HG03066 (cell line): ENCODE data around the gene CARD16.
"Not testable (repeated sequence)": the region's sequence is repeated elsewhere in the genome, so short reads cannot be mapped to it uniquely, and the experiment has no call there.

Experiments
- ATAC-seq: cut with Tn5 transposase; IDR thresholded peaks from one replicate; pipeline ENCODE4 v1.9.1; 2021; ENCODE audit warnings: low read depth; ENCODE audit not compliant: unreplicated experiment

The CARD16 gene

DNA sequence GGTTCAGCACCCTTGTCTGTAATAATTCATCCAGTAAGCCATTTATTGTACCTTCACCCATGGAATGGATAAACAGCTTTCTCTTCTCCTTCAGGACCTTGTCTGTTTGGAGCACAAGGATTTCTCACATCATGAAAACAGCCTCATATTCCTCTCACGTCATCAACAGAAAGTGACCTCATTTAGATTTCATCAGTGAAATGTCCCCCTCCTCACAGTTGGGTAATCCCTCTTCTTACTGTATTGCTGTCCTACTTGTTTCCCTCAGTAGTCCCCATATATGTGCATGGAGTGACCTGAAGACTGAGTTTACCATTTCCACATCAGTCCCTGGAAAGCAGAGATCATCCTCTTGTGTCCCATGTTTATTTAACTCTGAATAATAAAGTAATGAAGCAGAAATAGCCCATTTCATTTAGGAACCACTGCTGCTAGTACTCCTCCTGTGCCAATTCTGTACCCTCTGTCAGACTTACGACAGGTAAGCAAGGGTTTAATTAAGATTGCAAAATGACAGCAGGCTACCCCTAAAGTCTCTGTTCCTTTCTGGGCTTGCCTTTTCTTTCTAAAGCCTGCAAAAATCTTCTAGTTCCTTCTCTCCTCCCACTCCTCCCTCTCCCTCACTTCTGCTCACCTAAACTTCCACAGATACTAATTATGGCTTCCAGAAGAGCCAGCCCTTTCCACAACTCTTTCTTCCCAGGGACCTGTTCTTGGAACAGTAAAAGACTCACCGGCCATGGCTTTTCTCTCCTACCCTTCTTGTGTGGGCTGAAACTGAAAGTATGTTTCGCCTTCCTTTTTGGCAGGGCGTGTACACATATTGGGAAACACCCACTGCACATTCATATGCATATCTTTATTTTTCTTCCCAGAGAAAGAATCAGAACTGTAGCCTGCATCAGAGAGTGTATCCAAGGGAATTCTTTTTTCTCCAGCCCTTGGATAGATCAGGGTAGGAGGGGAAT, at the start of gene CARD16:
CARD16 (minus strand) TSS at position 779 of the 968 bp plus-strand sequence; CDS start at position 741, 38 bp downstream.
- ATAC-seq, result peak; percentile 100

DNA sequence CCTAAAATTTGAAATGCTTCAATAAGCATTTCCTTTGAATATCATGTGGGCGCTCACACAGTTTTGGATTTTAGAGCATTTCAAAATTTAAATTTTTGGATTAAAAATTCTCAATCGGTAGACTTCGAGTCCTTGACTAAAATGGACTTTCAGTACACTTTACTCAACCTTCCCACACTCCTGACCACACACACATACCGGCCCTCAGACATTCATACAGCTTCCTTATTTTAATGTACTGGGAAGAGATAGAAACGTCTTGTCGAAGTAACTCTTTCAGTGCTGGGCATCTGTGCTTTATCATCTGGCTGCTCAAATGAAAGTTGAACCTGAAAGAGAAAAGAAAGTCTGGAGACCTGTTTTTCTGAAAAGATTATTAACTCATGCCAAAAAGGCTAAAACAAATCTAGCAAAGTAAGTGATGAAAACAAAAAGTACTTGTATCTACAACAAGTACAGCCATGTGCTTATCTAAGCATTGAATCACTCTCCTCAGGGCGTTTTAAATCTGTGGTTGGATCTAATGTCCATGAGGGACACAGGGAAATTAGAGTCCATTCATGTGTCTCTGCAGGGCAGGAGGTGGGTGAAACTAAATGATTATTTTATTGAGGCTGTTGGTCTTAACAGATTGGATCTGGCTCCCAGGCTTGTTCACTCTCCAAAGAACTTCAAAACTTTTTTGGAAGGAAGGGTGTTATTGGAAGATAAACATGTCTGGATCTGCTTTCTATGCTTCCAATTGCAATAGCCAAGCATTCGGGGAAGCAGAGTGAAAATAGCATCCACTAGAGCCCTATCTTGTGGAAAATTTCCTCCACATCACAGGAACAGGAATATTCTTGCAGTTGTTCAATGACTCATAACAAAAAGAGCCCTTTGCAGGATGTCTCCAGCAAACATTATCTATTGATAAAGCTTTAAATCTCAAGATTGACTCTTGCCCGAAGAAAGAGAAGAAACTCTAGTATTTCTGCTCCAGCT, 47.4 kb upstream of the CARD16 start:
- no peak for ATAC-seq

DNA sequence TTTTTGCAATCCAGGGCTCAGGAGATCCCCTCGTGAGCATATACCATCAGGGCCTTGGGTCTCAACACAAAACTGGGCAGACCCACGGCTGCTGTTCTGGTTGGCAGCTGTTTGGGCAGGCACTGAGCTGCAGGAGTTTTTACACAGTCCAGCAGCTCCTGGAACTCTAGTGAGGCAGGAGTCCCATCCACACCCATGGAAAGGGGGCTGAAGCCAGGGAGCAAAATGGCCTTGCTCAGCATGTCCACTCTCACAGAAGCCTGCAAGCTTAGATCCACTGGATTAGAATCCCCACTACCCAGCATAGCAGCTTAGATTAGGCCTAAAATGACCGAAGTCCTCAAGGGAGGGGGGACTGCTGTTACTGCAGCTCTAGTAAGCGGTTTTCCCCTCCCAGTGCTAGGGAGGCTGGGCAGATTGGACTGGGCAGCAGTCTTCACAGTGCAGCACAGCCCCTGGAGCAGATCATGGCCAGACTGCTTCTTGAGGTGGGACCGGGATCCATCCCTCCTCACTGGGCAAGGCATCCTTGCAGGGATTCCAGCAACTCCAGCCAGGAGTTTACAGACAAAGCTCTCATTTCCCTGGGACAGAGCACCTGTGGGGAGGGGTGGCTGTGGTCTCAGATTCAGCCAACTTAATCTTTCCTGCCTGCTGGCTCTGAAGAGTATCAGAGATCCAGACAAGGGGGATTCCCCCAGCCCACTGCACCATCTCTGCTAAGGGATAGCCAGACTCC, 36.4 kb upstream of the CARD16 start:
- ATAC-seq, result no peak

GRCh38 chr11:105080171-105080906, 35.2 kb upstream of the CARD16 start:
- ATAC-seq, result not testable (repeated sequence)

- ATAC-seq, result no peak
Observed at GRCh38 chr11:105078283-105078682, 33.1 kb upstream of the CARD16 start.

DNA sequence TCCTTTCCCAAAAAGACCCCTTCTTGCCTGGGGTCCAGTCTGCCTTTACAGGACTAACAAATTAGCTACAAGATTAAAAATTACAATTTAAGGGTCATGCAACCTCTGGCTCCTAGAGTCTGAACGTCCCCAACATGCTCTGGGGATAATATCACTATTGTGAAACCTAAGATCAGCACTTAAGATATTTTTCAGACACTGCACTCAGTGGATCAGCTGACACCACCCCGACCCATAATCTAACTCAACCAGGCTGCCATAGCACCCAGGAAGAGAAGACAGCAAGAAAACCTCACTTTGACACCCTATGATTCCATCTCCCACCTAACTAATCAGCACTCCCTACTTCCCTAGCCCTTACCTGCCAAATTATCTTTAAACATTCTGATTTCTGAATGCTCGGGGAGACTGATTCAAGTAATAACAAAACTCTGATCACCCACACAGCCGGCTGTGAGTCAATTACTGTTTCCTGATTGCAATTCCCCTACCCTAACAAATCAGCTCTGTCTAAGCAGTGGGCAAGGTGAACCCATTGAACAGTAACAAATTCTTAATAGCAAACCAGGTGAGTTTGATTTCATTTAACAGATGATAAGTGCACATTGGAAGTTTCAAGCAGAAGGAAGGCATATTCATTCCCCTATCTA, 32.1 kb upstream of the CARD16 start:
- not testable (repeated sequence) for ATAC-seq

- no peak for ATAC-seq
Observed at GRCh38 chr11:105074166-105074530, 29.0 kb upstream of the CARD16 start.

DNA sequence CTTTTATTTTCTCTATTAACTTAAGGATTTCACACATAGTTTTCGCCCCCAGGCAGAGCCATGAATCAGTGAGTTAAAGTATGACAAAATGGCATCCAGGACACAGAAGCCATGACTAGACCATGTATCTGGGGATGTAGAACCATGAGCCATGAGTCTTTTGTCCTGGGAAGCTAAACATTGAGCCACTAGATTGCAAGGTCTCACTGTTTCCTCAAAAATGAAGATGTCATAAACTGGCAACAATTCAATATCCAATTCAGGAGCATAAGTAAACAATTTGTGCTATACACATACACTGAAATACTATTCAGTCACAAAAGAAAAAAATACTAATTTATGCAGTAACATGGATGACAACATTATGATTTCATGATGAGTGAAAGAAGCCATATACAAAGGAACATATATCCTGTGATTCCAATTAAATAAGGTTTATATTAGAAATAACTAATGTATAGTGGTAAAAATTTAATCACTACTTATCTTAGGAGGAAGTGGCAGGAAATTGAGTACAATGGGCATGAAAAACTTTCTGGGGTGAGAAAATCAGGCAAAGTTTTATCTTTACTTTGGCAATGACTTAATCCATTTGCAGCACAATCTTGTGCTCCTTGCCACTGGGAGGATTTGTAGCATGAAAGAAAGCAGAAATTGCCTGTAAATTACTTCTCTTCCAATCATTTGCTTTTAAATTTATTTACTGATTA, 28.5 kb upstream of the CARD16 start:
- no peak for ATAC-seq

DNA sequence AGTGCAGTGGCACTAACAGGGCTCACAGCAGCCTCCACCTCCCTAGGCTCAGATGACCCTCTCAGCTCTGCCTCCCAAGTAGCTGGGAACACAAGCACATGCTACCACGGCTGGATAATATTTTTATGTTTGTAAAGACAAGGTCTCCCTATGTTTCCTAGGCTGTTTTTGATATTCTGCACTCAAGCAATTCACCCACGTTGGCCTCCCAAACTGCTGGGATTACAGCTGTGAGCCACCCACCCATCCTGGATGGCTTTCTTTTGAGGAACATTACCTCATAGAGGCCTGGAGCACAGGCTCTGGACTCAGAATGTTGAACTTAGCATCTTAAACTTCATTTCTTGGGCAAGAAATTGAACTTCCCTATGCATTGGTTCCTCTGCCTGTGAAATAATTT, 26.9 kb upstream of the CARD16 start:
- not testable (repeated sequence) for ATAC-seq

DNA sequence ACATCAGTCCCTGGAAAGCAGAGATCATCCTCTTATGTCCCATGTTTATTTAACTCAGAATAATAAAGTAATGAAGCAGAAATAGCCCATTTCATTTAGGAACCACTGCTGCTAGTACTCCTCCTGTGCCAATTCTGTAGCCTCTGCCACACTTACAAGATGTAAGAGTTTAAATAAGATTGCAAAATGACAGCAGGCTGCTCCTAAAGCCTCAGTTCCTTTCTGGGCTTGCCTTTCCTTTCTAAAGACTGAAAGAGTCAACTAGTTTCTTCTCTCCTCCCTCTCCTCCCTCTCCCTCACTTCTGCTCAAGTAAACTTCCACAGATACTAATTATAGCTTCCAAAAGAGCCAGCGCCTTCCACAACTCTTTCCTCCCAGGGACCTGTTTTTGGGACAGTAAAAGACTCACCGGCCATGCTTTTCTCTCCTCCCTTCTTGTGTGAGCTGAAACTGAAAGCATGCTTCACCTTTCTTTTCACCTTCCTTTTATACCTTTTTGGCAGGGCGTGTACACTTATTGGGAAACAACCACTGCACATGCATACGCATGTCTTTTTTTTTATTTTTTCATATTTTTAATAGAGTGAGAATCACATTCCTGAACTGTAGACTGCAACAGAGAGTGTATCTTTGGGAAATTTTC, 26.1 kb upstream of the CARD16 start:
- ATAC-seq, result no peak

GRCh38 chr11:105070306-105070705, 25.2 kb upstream of the CARD16 start:
- ATAC-seq, result no peak

GRCh38 chr11:105069749-105070148, 24.6 kb upstream of the CARD16 start:
- not testable (repeated sequence) for ATAC-seq

DNA sequence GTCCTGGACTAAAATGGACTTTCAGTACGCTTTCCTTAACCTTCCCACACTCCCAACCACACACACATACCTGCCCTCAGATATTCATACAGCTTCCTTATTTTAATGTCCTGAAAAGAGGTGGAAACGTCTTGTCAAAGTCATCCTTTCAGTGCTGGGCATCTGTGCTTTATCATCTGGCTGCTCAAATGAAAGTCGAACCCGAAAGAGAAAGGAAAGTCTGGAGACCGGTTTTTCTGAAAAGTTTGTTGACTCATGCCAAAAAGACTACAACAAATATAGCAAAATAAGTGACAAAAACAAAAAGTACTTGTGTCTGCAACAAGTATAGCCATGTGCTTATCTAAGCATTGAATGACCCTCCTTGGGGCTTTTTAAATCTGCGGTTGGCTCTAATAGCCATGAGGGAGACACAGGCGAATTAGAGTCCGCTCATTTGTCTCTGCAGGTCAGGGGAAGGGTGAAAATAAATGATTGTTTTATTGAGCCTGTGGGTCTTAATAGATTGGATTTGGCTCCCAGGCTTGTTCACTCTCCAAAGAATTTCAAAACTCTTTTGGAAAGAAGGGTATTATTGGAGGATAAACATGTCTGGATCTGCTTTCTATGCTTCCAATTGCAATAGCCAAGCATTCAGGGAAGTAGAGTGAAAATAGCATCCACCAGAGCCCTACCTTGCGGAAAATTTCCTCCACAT, 18.3 kb upstream of the CARD16 start:
- ATAC-seq, result not testable (repeated sequence)

DNA sequence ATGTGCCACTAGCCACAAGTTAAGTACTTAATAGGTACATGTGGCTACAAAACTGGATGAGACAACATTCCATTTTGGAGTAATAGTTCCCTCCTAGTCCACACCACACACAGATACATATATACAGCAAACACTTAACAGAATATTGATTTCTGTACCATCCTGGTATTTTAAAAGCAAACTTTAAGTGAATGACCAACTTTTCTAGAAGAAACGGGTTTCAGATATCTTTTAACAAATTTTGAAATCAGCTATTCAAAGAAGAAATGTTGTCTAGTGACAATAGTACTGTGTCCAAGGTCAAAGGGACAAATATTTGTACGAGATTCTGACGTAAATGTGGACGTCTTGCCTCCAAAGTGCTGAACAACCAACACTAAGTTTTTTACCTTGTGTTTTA, 12.3 kb upstream of the CARD16 start:
- ATAC-seq, result no peak

DNA sequence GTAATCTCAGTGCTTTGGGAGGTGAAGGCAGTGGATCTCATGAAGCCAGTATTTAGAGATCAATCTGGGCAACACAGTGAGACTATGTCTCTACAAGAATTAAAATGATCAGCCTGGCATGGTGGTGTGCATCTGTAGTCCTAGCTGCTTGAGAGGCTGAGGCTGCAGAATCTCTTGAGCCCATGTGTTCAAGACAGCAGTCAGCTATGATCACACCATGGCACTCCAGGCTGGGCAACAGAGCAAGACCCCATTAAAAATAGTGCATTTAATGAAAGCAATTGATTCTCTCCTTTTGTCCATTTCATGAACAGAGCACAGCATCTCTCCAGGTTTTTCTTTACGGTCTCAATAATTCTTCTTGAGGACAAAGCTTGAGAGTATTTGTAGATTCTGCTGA, 11.3 kb upstream of the CARD16 start:
- ATAC-seq, result no peak

DNA sequence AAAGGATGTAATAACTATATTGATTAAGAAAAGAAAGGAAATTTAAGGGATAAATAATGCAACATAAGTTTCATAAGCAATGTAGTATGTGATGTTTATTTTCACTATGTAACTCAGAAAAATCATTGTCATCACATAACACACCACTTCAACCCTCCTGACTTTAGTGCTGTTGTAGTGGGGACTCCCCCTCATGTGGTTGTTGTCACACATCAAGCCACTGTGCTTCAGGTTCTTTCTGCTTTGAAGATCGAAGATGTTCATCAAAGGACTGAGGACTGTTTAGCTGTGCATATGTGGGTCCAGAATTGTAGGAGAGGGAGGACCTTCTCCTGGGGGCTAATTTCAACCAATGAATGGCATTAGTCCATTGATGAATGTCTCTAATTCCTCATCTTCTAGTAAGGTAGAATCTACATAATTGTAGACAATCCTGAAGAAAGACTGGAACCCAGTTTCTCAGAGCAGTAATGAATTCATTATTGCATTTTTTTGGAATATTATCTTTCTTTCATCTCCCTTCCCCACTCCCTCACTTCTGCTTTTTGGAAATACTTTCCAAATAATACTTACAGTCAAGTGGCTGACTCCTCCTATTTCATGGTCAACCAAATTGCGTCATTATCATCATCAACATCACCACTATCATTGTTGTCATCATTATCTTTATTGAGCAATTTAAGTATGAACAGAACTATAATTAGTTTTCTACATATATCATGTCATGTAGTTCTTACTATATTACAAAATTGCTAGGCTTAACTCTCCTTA, 9.8 kb upstream of the CARD16 start:
- ATAC-seq, result no peak

DNA sequence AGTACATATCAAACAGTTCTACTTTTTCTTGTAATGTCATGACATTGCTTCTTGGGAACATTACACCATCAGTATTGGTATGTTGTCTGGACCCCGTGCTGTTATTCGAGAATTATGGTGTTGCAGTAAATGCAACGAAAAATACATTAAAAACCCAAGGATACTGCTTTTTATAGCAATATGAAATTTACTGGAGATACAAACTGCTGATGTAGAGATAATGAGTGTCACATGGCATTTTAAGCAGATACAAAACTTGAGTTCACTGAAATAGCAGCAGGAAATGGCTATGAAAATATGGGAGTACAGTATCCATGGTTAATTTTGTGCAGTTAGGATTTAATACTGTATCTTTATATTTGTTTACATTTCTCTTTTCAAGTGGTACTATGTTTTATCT, 7.4 kb upstream of the CARD16 start:
- no peak for ATAC-seq
